HG02852 (cell line): Measurements from ENCODE around the gene NRIP1.

ENCODE experiments used
- ATAC-seq: cut with Tn5 transposase; IDR thresholded peaks from one replicate; pipeline ENCODE4 v1.9.1; 2021; ENCODE audit warnings: mild to moderate bottlenecking, moderate library complexity; ENCODE audit not compliant: unreplicated experiment

NRIP1 gene, protein sequence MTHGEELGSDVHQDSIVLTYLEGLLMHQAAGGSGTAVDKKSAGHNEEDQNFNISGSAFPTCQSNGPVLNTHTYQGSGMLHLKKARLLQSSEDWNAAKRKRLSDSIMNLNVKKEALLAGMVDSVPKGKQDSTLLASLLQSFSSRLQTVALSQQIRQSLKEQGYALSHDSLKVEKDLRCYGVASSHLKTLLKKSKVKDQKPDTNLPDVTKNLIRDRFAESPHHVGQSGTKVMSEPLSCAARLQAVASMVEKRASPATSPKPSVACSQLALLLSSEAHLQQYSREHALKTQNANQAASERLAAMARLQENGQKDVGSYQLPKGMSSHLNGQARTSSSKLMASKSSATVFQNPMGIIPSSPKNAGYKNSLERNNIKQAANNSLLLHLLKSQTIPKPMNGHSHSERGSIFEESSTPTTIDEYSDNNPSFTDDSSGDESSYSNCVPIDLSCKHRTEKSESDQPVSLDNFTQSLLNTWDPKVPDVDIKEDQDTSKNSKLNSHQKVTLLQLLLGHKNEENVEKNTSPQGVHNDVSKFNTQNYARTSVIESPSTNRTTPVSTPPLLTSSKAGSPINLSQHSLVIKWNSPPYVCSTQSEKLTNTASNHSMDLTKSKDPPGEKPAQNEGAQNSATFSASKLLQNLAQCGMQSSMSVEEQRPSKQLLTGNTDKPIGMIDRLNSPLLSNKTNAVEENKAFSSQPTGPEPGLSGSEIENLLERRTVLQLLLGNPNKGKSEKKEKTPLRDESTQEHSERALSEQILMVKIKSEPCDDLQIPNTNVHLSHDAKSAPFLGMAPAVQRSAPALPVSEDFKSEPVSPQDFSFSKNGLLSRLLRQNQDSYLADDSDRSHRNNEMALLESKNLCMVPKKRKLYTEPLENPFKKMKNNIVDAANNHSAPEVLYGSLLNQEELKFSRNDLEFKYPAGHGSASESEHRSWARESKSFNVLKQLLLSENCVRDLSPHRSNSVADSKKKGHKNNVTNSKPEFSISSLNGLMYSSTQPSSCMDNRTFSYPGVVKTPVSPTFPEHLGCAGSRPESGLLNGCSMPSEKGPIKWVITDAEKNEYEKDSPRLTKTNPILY (N-terminal part only)

DNA sequence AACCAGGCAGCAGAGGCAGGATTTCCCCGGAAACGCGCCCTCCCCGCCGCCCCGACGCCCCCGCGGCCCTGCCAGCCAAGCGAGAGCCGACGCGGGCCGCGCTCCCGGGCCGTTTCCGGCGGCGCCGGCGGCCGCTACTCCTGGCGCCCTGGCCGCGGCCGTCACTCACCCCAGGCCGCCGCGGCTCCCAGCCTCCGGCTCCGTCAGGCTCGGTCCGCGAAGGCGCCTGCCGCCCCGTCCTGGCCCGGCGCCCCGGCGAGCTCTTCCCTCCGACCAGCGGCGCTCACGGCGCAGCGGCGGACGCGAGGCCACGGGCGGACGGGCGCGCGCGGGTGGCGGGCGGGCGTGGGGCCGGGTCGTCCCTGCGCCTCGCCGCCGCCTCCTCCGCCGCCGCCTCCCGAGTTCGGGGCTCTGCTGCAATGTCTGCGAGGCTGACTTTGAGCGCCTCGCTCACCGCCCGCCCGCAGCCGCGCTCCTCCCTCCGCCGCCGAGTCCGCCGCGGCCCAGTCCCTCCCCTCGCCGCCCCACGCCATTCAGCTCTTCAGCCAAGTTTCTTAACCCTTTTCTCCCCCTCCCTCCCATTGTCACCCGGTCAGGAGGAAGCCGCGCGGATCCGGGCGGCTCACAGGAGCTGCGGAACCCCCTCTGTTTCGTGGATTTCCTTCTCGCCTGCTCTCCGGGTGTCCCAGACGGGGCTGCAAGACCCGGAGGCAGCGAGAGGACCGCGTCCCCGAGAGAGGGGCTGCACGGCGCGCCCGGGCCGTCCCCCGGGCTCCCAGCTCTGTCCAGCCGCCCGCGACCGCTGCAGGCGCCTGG is at the start of gene NRIP1:
NRIP1 (minus strand) TSS at position 425 of the 816 bp plus-strand sequence. CDS start 96,808 bp downstream, outside the sequence.
- peak; percentile 79 for ATAC-seq

DNA sequence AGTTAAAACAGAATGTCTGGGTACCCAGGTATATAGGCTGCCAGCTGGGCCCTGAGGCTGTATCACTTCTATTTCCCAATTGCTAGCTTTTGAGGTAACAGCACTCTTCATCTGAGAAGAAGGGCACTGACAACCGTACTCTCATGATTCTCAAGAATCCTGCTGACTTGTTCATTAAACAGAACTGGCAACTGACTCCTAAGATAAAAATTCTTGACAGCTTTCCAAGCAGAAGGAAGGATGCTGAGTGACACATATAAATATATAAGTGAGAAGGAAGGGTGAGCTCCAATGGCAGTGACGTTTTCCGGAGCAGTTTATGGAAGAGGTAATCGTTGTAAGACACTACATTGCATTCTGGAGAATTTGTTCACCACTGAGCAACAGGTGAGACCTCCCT is 48.1 kb upstream of the NRIP1 start:
- ATAC-seq: no peak

DNA sequence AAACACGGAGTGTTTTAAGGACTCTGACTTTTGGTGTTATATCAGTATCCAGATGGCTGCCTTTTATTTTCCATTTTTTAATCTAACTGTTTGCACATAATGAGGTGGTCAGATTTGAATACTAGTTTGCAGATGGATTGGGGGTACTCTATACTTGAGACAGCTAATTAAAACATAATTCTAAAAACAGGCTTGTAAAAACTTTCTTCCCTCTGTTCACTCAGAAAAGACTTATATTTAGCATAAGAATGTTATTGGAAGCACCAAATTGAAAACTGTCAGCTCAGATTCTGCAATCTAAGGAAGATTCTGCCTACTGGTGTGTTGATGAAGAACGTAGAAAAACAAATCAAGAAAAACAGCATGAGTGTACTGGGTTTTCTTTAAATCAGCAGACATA is 44.0 kb upstream of the NRIP1 start:
- ATAC-seq: no peak

DNA sequence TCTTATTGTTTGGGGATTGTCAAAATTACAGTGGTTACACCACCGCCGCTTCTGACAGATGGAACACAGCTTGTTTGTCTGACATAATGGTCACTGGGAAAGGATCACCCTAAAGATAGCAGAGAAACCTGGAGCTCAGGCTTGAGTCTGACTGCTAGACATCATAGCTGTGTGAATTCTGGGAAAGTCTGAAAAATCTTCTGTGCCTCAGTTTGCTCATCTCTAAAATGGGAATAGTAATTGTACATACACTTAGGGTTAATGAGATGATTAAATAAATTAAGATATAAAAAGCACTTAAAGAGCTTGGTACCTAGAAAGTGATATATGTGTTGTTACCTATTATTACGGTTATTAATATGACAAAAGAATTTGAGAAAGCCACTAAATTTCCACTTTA is 39.7 kb upstream of the NRIP1 start:
- ATAC-seq: no peak

DNA sequence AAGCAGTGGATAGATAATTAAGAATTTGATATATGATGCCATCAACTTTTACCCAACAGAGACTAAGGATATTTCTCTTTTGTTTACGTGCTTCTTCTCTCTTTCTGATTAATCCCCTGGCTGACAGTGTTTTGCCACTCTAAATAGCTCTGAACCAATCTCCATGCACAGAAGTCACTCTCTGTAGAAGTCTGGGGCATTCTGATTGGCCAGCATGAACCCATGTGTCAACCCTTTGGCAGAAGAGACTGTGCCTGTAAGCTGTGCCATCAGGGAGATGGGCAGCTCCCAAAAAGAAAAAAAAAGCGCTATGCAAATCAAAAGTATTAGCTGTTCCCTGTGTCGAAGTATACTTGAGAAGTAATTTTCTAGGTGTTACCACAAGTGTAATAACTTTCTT is 34.1 kb upstream of the NRIP1 start:
- ATAC-seq: no peak

DNA sequence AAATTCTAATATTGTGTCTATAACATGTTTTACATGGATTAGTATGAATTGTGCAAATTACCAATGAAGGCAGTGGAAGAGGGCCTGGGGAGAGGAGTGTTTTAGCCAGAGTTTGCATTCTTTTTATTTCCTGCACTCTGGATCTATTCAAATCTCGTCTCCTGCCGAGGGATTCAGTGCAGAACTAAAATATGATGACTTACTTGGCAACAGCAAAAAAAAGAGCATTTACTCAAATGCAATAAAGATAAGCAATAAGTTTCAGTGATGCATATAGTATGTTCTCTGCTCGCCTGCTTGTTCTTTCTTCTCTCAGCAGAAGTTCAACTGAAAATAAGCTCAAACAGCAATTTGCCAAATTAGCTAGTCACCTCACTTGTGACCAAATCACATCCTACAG is 33.4 kb upstream of the NRIP1 start:
- ATAC-seq: no peak

DNA sequence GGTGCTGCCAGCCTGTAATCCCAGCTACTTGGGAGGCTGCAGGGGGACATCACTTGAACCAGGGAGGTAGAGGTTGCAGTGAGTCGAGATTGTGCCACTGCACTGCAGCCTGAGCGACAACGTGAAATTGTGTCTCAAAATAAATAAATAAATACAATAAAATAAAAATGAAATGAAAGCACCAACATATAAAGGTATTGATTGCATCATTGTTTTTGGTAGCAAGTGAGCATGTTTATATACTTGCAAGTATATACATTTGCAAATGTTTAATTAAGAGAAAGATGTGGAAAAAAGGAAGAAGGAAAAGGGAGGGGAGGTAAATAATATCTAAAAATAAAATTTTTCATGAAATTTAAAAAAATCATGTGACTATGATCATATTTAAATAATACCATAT is 32.8 kb upstream of the NRIP1 start:
- no peak for ATAC-seq

DNA sequence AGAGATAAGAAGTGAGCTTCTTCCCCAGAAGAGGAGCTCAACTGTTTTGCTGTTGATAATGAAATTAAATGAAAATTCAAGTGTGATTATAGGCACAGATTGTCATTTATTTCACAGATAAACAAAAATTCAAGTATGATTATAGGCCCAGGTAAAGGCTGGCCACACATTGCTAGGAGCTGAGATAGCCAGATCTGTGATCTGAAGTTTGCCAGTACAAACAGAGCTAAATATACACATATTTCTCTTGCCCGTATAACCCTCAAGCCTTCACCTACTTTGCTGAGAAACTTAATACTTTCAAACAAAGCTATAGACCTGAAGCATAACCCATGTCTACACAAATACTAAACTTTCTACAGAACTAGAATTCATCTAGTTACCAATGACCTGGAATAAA is 31.3 kb upstream of the NRIP1 start:
- ATAC-seq: no peak

DNA sequence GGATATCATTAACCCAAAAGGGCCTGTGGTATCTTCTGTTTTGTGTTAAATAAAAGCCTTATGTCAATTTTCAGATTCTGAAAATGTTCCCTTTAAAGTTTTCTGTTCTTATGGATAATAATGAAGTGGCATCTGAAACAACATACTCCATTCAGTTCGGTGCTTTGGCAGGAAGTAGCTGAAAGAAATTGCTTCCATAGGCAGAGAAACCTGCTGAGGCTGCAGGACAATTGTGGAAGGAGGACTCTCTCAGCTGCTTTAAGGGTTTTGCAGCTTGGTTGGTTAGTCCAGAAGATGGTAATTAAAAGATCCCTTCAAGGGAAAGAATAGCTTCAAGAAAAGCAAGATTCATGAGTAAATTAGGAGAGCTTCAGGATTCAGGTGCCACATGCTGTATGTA is 30.5 kb upstream of the NRIP1 start:
- no peak for ATAC-seq

DNA sequence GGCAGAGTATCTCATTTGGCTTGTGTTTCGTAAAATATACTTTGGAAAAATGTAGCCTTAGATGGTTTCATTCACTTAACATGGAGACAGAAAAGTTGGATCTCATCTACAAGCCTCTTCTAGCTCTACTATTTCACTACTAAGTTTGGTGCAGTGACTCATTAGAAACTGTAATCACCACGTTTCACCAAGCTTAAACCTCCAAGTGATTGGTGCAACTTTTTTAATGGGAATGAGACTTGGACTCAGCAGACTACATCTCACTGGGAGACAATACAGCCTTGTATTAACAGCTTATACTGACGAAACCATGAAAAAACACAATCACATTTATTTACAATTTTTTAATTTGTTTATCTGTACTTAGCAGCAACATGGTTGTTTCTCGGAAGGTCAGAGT is 29.9 kb upstream of the NRIP1 start:
- ATAC-seq: no peak

DNA sequence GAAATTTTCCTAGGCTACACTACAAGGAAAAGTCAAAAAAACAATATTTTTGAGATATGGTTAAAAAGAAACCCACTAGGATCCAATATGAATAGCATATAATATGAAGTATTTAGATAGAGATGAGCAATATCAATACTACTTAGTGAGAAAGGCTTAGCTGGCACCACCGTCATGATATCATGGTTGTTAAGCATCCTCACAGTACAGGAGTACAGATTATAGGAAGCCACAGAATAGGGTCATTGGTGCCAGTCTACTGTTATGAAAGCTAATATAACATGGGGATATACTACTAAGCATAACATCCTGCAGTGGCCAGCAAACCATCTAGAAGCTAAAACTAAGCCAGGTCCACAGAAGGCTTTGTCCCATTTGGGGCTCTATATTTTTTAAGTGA is 28.4 kb upstream of the NRIP1 start:
- no peak for ATAC-seq

DNA sequence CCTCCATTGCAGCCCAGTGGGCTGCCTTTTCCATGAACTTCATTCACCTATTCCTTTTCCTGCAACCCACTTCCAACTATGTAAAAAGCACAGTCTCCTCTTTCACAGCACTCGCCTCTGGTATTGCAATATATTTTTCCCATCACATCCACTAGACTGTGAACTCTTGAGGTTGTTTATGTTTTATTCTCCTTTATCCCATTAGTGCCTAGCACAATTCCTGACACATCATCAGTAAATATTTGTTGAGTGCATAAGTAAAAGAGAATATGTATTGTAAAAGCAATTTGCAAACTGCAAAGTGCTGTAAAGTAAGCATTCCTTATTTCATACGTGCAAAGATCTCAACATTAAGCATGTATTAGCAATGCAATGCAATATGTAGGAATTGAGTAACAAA is 27.9 kb upstream of the NRIP1 start:
- no peak for ATAC-seq

DNA sequence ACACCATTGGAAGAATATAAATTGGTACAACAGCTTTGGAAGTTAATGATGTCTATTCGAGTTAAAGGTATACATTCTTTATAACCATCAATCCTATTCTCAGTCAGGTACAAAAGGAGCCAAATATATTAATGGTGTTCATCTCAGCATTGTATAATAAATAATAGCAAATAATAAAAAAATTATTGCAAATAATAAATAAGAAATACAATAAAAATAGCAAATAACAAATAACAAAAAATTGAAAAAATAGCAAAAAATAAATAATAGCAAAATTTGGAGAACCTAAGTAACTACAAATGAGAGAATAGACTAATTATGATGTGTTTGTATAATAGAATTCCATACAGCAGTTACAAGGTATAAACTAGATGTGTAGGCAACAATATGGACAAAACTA is 25.6 kb upstream of the NRIP1 start:
- no peak for ATAC-seq

DNA sequence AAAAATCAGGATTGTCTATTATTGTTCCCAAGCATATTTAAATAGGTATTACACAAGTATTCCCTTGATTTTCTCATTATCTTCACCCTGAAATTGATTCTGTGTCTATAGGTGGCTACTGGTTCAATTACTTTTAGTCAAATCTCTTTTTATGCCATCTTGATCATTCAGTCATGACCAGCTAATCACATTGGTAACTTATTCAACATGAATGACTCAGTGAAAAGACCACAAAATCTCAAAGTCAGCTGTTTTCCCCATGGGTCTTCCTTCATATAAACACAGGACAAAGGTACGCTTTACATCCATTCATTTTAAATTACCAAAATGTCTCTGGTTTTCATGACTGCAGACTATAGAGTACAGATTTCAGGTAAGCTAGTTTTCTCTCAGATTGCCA is 23.7 kb upstream of the NRIP1 start:
- no peak for ATAC-seq

DNA sequence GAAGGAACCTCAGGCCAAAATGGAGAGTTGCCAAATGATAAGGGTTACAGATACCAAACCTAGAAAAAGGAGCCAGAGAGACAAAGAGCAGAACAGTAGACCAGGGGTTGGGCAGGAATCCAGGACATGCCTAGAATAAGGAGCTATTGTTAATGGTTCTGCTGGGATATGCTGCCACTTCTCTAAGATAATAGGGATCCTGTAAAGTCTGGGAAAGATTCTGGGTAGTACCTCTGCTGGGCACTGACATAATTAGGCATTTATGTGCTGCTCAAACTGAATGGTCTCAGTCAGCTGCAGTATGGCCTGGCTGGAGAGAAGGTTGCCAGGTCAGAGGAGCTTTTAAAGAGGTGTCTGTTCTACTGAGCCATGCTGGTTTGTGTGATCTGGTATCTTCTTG is 19.9 kb upstream of the NRIP1 start:
- ATAC-seq: no peak

DNA sequence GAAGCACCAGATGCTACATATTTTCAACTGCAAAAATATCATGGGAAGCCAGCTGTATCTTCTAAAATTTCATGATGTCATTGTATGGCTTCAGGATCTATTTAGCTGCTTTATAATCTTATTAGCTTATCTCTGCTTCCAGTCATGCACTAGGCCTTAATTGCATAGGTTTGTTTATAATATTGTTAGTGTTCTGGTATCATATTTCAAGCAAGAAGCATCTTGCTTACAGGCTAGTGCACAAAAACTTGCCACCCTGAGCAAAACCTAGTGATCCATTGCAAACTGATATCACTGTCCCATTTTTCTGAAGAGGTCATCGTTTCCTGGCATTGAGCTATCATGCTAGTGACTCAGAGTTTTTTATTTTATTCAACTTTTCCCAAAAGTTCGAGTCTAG is 15.7 kb upstream of the NRIP1 start:
- no peak for ATAC-seq

DNA sequence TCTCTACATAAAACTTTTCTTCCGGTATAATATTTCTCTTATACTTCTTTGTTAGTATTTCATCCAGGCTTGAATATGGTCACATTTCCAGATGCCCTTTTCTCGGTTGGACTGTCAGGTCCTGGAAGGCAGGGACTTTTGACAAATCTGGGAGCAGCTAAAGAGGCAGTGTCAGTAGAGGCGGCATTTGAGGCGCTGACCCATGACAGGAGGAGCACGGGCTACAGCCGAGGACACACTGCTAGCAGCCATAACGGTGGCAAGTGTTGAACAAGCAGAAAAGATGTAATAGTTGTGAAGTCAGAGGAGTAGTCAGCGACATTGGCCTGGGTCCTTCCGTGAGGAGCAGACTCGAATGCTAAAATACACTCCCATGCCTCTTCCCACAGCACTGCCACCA is 14.5 kb upstream of the NRIP1 start:
- no peak for ATAC-seq

DNA sequence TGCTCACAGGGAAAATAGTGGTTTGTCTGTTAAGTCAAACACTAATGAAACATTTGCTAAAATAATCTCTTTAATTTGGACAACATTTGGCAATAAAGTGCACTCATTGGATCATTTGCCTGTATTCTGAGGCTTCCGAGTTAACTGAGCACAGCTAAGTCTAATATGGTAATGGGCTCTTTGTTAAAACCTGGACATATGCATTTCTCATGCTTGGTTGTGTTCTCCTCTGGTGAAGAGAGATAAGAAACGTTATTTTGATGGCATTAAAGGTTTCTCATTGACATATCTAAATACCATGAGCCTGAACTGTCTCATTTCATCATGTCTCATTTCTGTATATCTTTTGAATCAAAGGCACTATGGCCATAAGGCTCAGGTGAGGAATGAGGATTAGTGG is 13.4 kb upstream of the NRIP1 start:
- no peak for ATAC-seq

DNA sequence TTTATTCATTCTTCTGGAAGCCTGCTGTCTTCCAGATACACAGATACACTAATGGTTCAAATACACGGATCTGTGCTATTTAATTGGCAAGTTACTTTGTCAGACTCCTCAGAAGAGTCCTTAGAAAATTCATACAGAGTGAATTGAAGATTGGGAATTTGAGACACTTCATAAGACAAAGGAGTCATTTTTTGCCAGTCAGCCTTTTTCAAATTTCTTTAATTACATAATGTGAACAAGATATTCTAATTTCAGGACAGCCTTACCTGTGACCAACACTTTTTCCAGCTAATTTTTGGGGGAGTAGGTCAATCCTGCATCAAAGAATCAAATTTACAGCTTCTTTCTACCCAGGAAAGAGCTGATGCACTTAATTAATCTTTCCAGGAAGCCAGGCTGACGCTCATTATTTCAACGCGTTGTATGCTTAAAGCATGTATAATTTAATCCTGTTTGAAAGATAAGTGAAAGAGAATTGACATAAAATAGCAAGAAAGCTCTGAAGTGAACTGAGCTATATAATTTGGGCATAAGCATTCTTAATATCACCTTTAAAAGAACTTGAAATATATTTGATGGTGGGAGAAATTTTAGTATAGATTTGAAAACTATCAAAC is 12.8 kb upstream of the NRIP1 start:
- no peak for ATAC-seq

DNA sequence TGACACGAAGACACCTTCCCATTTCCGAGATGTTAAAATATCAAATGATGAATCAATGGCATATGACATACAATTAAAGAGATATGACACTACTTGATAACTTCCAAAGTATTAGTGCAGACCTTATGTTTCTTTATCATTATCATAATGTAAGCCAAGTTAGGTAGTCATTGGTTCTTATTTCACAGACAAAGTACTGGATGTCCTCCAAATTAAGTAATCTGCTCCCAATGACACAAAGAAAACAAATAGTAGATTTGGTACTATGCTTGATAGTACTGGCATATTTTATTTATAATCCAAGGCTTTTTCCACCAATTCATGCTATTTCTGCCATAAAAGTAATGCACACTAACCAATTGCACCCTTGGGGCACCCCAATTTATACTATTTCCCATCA is 11.9 kb upstream of the NRIP1 start:
- no peak for ATAC-seq

DNA sequence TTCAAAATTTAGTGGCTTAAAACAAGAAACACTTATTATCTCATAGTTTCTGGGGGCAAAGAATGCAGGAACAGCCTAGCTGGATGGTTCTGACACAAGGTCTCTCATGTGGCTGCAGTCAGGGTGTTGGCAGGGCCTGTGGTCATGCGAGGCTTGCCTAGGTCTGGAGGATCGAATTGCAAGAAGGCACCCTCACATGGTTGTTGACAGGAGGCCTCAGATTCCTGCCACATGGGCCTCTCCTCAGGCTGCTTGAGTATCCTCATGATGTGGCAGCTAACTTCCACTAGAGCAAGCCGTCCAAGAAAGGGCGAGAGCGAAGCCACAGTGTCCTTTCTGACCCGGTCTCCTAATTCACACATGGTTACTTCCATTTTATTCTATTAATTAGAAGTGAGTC is 6.2 kb upstream of the NRIP1 start:
- no peak for ATAC-seq
